ENCODE data around the gene SLC16A3. TPM values are rescaled to one million over a fixed set of nuclear protein-coding genes. Genes with fewer than 3 reads are reported as not detected.

Gene SLC16A3
- total and polyA plus RNA-seq, 8 donors, result 4.9 to 87.9 (median 37.7) TPM

GRCh38 chr17:82223517-82223916, 5.3 kb upstream of the SLC16A3 start:
- TF ChIP-seq POLR2AphosphoS5 (IDR thresholded peaks at IDR 0.05), result no peak
- TF ChIP-seq EP300 (IDR thresholded peaks at IDR 0.05), result no peak
- TF ChIP-seq CTCF (IDR thresholded peaks at IDR 0.05), result no peak

GRCh38 chr17:82224666-82225065, 4.2 kb upstream of the SLC16A3 start:
- Histone ChIP-seq H3K27me3 (peaks cover 0 to 4% (median 0%) of the 10 kb centered on the region in 3 donors), H3K4me1 (peaks cover 7 to 32% (median 20%) of the 10 kb centered on the region in 4 donors), H3K36me3 (no peaks in the 10 kb centered on the region), H3K4me3 (no peak overlapping the region), H3K9me3 (no peaks in the 10 kb centered on the region), H3K27ac (no peak overlapping the region)
- TF ChIP-seq EP300 (IDR thresholded peaks at IDR 0.05) (no peak), POLR2A (IDR thresholded peaks at IDR 0.05) (no peak), POLR2AphosphoS5 (IDR thresholded peaks at IDR 0.05) (no peak), CTCF (IDR thresholded peaks at IDR 0.05) (no peak)
- 75 to 85% (median 81%) methylated on average over 8 of the region's 8 CpGs for WGBS, 5 donors
- intact Hi-C loops (cut with DNase I; ENCODE audit: low total_unique reads), result no loop called here
- DNase-seq, result no peak

More at GRCh38 chr17:82223517-82223916, 5.3 kb upstream of the SLC16A3 start:
- Histone ChIP-seq H3K27me3 (no peaks in the 10 kb centered on the region), H3K27ac (no peak overlapping the region), H3K4me3 (no peak overlapping the region), H3K4me1 (peaks cover 0 to 23% (median 11%) of the 10 kb centered on the region in 4 donors), H3K9me3 (no peaks in the 10 kb centered on the region), H3K36me3 (no peaks in the 10 kb centered on the region)
- 69 to 87% (median 78%) methylated on average over 5 of the region's 5 CpGs for WGBS, 5 donors
- DNase-seq, result no peak
- intact Hi-C loops (cut with DNase I; ENCODE audit: low total_unique reads), result no loop called here

- no peak for DNase-seq
- Histone ChIP-seq H3K4me1 (peaks cover 15 to 41% (median 28%) of the 10 kb centered on the region in 4 donors), H3K27ac (no peak overlapping the region), H3K36me3 (no peaks in the 10 kb centered on the region), H3K4me3 (no peak overlapping the region), H3K9me3 (no peaks in the 10 kb centered on the region), H3K27me3 (peaks cover 0 to 4% (median 0%) of the 10 kb centered on the region in 3 donors)
- WGBS, 5 donors, result 61 to 77% (median 67%) methylated on average over 18 to 24 of the region's 24 CpGs
- TF ChIP-seq CTCF (IDR thresholded peaks at IDR 0.05) (no peak), POLR2A (IDR thresholded peaks at IDR 0.05) (no peak), POLR2AphosphoS5 (IDR thresholded peaks at IDR 0.05) (no peak), EP300 (IDR thresholded peaks at IDR 0.05) (no peak)
- intact Hi-C loops (cut with DNase I; ENCODE audit: low total_unique reads), result no loop called here
Observed at GRCh38 chr17:82225368-82226029, 3.3 kb upstream of the SLC16A3 start.

- H3K9me3 ChIP-seq, result no peaks in the 10 kb centered on the region
- no peaks in the 10 kb centered on the region for H3K36me3 ChIP-seq
- no peak overlapping the region for H3K4me3 ChIP-seq
- no peak for TF ChIP-seq POLR2AphosphoS5 (IDR thresholded peaks at IDR 0.05)
- no peak for TF ChIP-seq CTCF (IDR thresholded peaks at IDR 0.05)
- TF ChIP-seq POLR2A (IDR thresholded peaks at IDR 0.05), result no peak
- no peak for TF ChIP-seq EP300 (IDR thresholded peaks at IDR 0.05)
- intact Hi-C loops (cut with DNase I; ENCODE audit: low total_unique reads), result no loop called here
- peaks cover 21 to 48% (median 36%) of the 10 kb centered on the region in 4 donors for H3K4me1 ChIP-seq
- DNase-seq, result no peak
- no peak overlapping the region for H3K27ac ChIP-seq
- peaks cover 0 to 4% (median 0%) of the 10 kb centered on the region in 3 donors for H3K27me3 ChIP-seq
- WGBS, 5 donors, result 86 to 92% (median 88%) methylated on average over 12 to 15 of the region's 15 CpGs
Observed at GRCh38 chr17:82226146-82226808, 2.6 kb upstream of the SLC16A3 start.

All from stomach (tissue), 9 donors.